ENCODE measurements around the gene ALG14. TPM values are rescaled to one million over a fixed set of nuclear protein-coding genes. Genes with fewer than 3 reads are reported as not detected.

Gene ALG14
- total and polyA plus RNA-seq, 12 donors: 1.1 to 4.6 (median 3.3) TPM

GRCh38 chr1:94927405-94928175 lies 145.2 kb downstream of the ALG14 start:
- H3K4me3 ChIP-seq: peak overlapping the region; percentile 11 to 96 (median 85)
- H3K4me1 ChIP-seq: peaks cover 16 to 60% (median 49%) of the 10 kb centered on the region in 9 donors
- DNase-seq: no peak
- peak overlapping the region; percentile 93 to 100 (median 98) for H3K27ac ChIP-seq
- H3K36me3 ChIP-seq: peaks cover 0 to 12% (median 0%) of the 10 kb centered on the region in 9 donors
- 9% methylated on average over 35 to 40 of the region's 40 CpGs for WGBS, 2 donors
- ATAC-seq: no peak
- intact Hi-C loops (cut with DNase I): loop anchor here in 9 of 10 donors (2.0 to 10.0 kb wide), 14 partner anchors 35 to 117 kb away; no protein-coding TSS in a partner anchor
- no peak for TF ChIP-seq CTCF (IDR thresholded peaks at IDR 0.05)
- H3K9me3 ChIP-seq: no peaks in the 10 kb centered on the region
- peaks cover 0 to 50% (median 0%) of the 10 kb centered on the region in 7 donors for H3K27me3 ChIP-seq

GRCh38 chr1:94926915-94927404 lies 145.8 kb downstream of the ALG14 start, which contains the start of gene CNN3:
Gene CNN3 (minus strand): TSS chr1:94927110. CDS start chr1:94926894, 216 bp downstream.
- Histone ChIP-seq H3K4me1 (peaks cover 16 to 66% (median 56%) of the 10 kb centered on the region in 9 donors), H3K27me3 (peaks cover 0 to 50% (median 0%) of the 10 kb centered on the region in 7 donors), H3K9me3 (no peaks in the 10 kb centered on the region), H3K4me3 (peak within 1 kb of the TSS; percentile 61 to 96 (median 90)), H3K27ac (peak within 1 kb of the TSS; percentile 93 to 100 (median 98)), H3K36me3 (peaks cover 0 to 6% (median 0%) of the 10 kb centered on the region in 9 donors)
- TF ChIP-seq CTCF (IDR thresholded peaks at IDR 0.05): no peak
- ATAC-seq (peak; percentile 93 to 97 (median 94)), DNase-seq (peak; percentile 91 to 94)
- intact Hi-C loops (cut with DNase I): loop anchor here in 9 of 10 donors (2.0 to 10.0 kb wide), 14 partner anchors 35 to 118 kb away; no protein-coding TSS in a partner anchor
- 0 to 1% methylated on average over 33 to 57 of the region's 57 CpGs for WGBS, 2 donors

GRCh38 chr1:94926126-94926914 lies 146.4 kb downstream of the ALG14 start:
- H3K27me3 ChIP-seq: peaks cover 0 to 50% (median 0%) of the 10 kb centered on the region in 7 donors
- peaks cover 16 to 73% (median 62%) of the 10 kb centered on the region in 9 donors for H3K4me1 ChIP-seq
- peak overlapping the region; percentile 93 to 100 (median 98) for H3K27ac ChIP-seq
- DNase-seq: peak; percentile 61 to 75
- WGBS, 2 donors: 0% methylated on average over 78 of the region's 78 CpGs
- peak; percentile 51 to 85 (median 66) for ATAC-seq
- H3K9me3 ChIP-seq: no peaks in the 10 kb centered on the region
- intact Hi-C loops (cut with DNase I): loop anchor here in 9 of 10 donors (2.0 to 10.0 kb wide), 14 partner anchors 36 to 118 kb away; no protein-coding TSS in a partner anchor
- peaks cover 0 to 4% (median 0%) of the 10 kb centered on the region in 9 donors for H3K36me3 ChIP-seq
- peak; percentile 22 to 70 (median 50) for TF ChIP-seq CTCF (IDR thresholded peaks at IDR 0.05)
- peak overlapping the region; percentile 61 to 96 (median 90) for H3K4me3 ChIP-seq

All from heart right ventricle (tissue), 16 donors.